KMS-11 (cell line): Measurements from ENCODE around the gene RAPGEF2.

ENCODE experiments used
- H2AFZ ChIP-seq: fragments of 200-600 bp; sonication (generic); 2 replicates; pipeline ENCODE4 v1.6.1; 2016; ENCODE audit warnings: antibody characterized with exemption, mixed run types, low read depth
- H3K27ac ChIP-seq: fragments of 200-600 bp; sonication (generic); 2 replicates; pipeline ENCODE4 v1.6.1; 2016; ENCODE audit warnings: mild to moderate bottlenecking, mixed run types
- H3K27me3 ChIP-seq: fragments of 200-600 bp; sonication (generic); 2 replicates; pipeline ENCODE4 v1.6.1; 2017; ENCODE audit warnings: mild to moderate bottlenecking, low read depth, mixed run types, moderate library complexity; ENCODE audit not compliant: insufficient read depth
- H3K36me3 ChIP-seq: fragments of 200-600 bp; sonication (generic); 2 replicates; pipeline ENCODE4 v1.6.1; 2017; ENCODE audit warnings: mild to moderate bottlenecking, mixed run types; ENCODE audit not compliant: insufficient read depth
- H3K4me1 ChIP-seq: fragments of 200-600 bp; sonication (generic); 2 replicates; pipeline ENCODE4 v1.6.1; 2016; ENCODE audit warnings: mild to moderate bottlenecking, low read depth, mixed run types; ENCODE audit not compliant: poor library complexity, severe bottlenecking
- H3K4me2 ChIP-seq: fragments of 200-600 bp; sonication (generic); 2 replicates; pipeline ENCODE4 v1.7.0; 2016; ENCODE audit warnings: mild to moderate bottlenecking, mixed run types
- H3K4me3 ChIP-seq: fragments of 200-600 bp; sonication (generic); IDR thresholded peaks from 2 replicates; pipeline ENCODE4 v1.6.1; 2017; ENCODE audit warnings: low read depth, low read length, mixed read lengths; ENCODE audit not compliant: insufficient read depth
- H3K79me2 ChIP-seq: fragments of 200-600 bp; sonication (generic); 2 replicates; pipeline ENCODE4 v1.6.1; 2016; ENCODE audit warnings: low read depth, mixed run types; ENCODE audit not compliant: insufficient read depth
- H3K9ac ChIP-seq: fragments of 200-600 bp; sonication (generic); 2 replicates; pipeline ENCODE4 v1.6.1; 2016; ENCODE audit warnings: mild to moderate bottlenecking, mixed run types
- H4K20me1 ChIP-seq: fragments of 200-600 bp; sonication (generic); 2 replicates; pipeline ENCODE4 v1.6.1; 2016; ENCODE audit warnings: mild to moderate bottlenecking, mixed run types; ENCODE audit not compliant: insufficient read depth
- CTCF ChIP-seq: fragments of 200-600 bp; sonication (generic); conservative IDR thresholded peaks from 2 replicates; pipeline ENCODE4 v1.6.1; 2017; ENCODE audit warnings: low read depth, mild to moderate bottlenecking, antibody characterized with exemption, low read length, moderate library complexity, mixed read lengths

Gene RAPGEF2

GRCh38 chr4:159400558-159401225 is 297.8 kb downstream of the RAPGEF2 start:
- H3K27ac ChIP-seq = no peak overlapping the region
- no peak overlapping the region for H3K9ac ChIP-seq
- no peak for TF ChIP-seq CTCF
- no peaks in the 10 kb centered on the region for H3K79me2 ChIP-seq
- no peak overlapping the region for H2AFZ ChIP-seq
- no peaks in the 10 kb centered on the region for H3K4me1 ChIP-seq
- H3K4me3 ChIP-seq = no peak overlapping the region
- H4K20me1 ChIP-seq = no peaks in the 10 kb centered on the region
- H3K4me2 ChIP-seq = no peak overlapping the region
- no peaks in the 10 kb centered on the region for H3K36me3 ChIP-seq
- no peaks in the 10 kb centered on the region for H3K27me3 ChIP-seq

- Histone ChIP-seq H3K4me3 (no peak overlapping the region), H3K79me2 (no peaks in the 10 kb centered on the region), H3K9ac (no peak overlapping the region), H3K4me1 (no peaks in the 10 kb centered on the region), H4K20me1 (no peaks in the 10 kb centered on the region), H3K36me3 (no peaks in the 10 kb centered on the region), H3K4me2 (no peak overlapping the region), H3K27ac (no peak overlapping the region), H3K27me3 (no peaks in the 10 kb centered on the region), H2AFZ (no peak overlapping the region)
- no peak for TF ChIP-seq CTCF
These were observed 298.4 kb downstream of the RAPGEF2 start for GRCh38 chr4:159401226-159401712.

GRCh38 chr4:159401791-159402380 is 299.0 kb downstream of the RAPGEF2 start:
- Histone ChIP-seq H3K9ac (no peak overlapping the region), H3K27ac (no peak overlapping the region), H2AFZ (no peak overlapping the region)

More at GRCh38 chr4:159401791-159402380, 299.0 kb downstream of the RAPGEF2 start:
- Histone ChIP-seq H3K27me3 (no peaks in the 10 kb centered on the region), H3K4me1 (no peaks in the 10 kb centered on the region), H3K79me2 (no peaks in the 10 kb centered on the region), H4K20me1 (no peaks in the 10 kb centered on the region), H3K4me3 (no peak overlapping the region), H3K36me3 (no peaks in the 10 kb centered on the region), H3K4me2 (no peak overlapping the region)
- TF ChIP-seq CTCF = no peak
